Panc1 (cell line): ENCODE data around the gene H1-8. TPM values are rescaled to one million over a fixed set of nuclear protein-coding genes. Genes with fewer than 3 reads are reported as not detected.
A peak's percentile ranks its signal among the peaks of the same experiment; 100 is the strongest.

Experiments
- ATAC-seq: fragments of 200-7000 bp; cut with Tn5 transposase; 2 replicates; pipeline ENCODE4 v1.9.1; 2020; ENCODE audit warnings: mild to moderate bottlenecking, moderate library complexity
- BruUV-seq: library from RNA; stranded (reverse); fragments of 400-500 nt; replicated peaks from 2 replicates; lab custom pipeline; 2021; lab: Mats Ljungman, UMichigan
- CTCF ChIA-PET: fragments of 300-600 bp; sonication (Branson Sonifier 250); formaldehyde crosslinking; loops from one replicate; lab custom pipeline; 2022; ENCODE audit warnings: antibody characterized with exemption; lab: Charles Lee
- POLR2A ChIA-PET: fragments of 300-600 bp; sonication (Branson Sonifier 250); formaldehyde crosslinking; loops from one replicate; lab custom pipeline; 2022; ENCODE audit warnings: antibody characterized with exemption; lab: Charles Lee
- DNase-seq: peaks from one replicate; pipeline ENCODE4 v3.0.0-alpha.2; 2010; ENCODE audit warnings: low read depth, low spot score
- H3K27ac ChIP-seq: 2 replicates; pipeline ENCODE4 v1.5.1; 2011; ENCODE audit warnings: mild to moderate bottlenecking, low read length, inconsistent platforms
- H3K27me3 ChIP-seq: fragments of 200-500 bp; sonication (Bioruptor generic); 2 replicates; pipeline ENCODE4 v1.6.0; 2014; ENCODE audit warnings: low read length, inconsistent platforms; ENCODE audit not compliant: control insufficient read depth, insufficient read depth
- H3K36me3 ChIP-seq: fragments of 200-500 bp; sonication (Bioruptor generic); 2 replicates; pipeline ENCODE4 v1.5.1; 2014; ENCODE audit warnings: inconsistent platforms, mild to moderate bottlenecking, low read length, moderate library complexity; ENCODE audit not compliant: control insufficient read depth, insufficient read depth
- H3K4me1 ChIP-seq: 2 replicates; pipeline ENCODE4 v1.5.1; 2011; ENCODE audit warnings: inconsistent platforms, mild to moderate bottlenecking, low read length, moderate library complexity; ENCODE audit not compliant: control insufficient read depth, insufficient read depth
- H3K4me3 ChIP-seq, 2 experiments: 2 replicates each; pipeline ENCODE4 v1.5.1; 2011 to 2012; ENCODE audit warnings: low read depth in 2 of 2, low read length in 2 of 2, mild to moderate bottlenecking in 2 of 2, inconsistent platforms in 1 of 2, moderate library complexity in 1 of 2
- H3K9me3 ChIP-seq: fragments of 200-500 bp; sonication (Bioruptor generic); 2 replicates; pipeline ENCODE4 v1.5.1; 2014; ENCODE audit warnings: low read depth, mild to moderate bottlenecking, inconsistent platforms, low read length, moderate library complexity; ENCODE audit not compliant: control insufficient read depth, insufficient read depth
- CTCF ChIP-seq: fragments of 450-650 bp; IDR thresholded peaks from 2 replicates; pipeline ENCODE4 v1.5.1; 2017; ENCODE audit warnings: mild to moderate bottlenecking
- POLR2AphosphoS5 ChIP-seq: IDR thresholded peaks from 2 replicates; pipeline ENCODE4 v1.6.1; 2012; ENCODE audit warnings: mild to moderate bottlenecking, low read depth, low read length, moderate library complexity
- REST ChIP-seq, 2 experiments: IDR thresholded peaks; 2 replicates each; pipeline ENCODE4 v1.6.1; 2011 to 2012; ENCODE audit warnings: low read depth in 2 of 2, control low read depth in 1 of 2, low read length in 1 of 2, mild to moderate bottlenecking in 1 of 2, moderate library complexity in 1 of 2; ENCODE audit not compliant: insufficient read depth in 1 of 2
- SIN3A ChIP-seq: IDR thresholded peaks from 2 replicates; pipeline ENCODE4 v1.6.1; 2012; ENCODE audit warnings: low read depth, mild to moderate bottlenecking, low read length, moderate library complexity, borderline replicate concordance; ENCODE audit not compliant: insufficient read depth
- TCF7L2 ChIP-seq: IDR thresholded peaks from 2 replicates; pipeline ENCODE4 v1.6.1; 2011; ENCODE audit warnings: mild to moderate bottlenecking, low read depth, low read length, inconsistent platforms
- in situ Hi-C: cut with HindIII; loops from 2 replicates; pipeline ENCODE4 v1.10.0; 2016; ENCODE audit warnings: low sequenced_read_pairs, low pct_unique_long_range_greater_than_20kb
- intact Hi-C: fragments of 100-400 bp; cut with micrococcal nuclease; formaldehyde crosslinking; loops from one replicate; pipeline ENCODE4 v1.10.0; 2022; ENCODE audit not compliant: unreplicated experiment
- total RNA-seq: library from RNA; stranded (reverse); gene quantifications from one replicate; pipeline ENCODE4 v1.2.1, GENCODE V29; 2021; ENCODE audit not compliant: unreplicated experiment

The H1-8 gene
- total RNA-seq, 1 experiment from 2014 or later, result not detected

- peak; percentile 51 for ATAC-seq
- Histone ChIP-seq H3K27ac (peak overlapping the region; percentile 99), H3K4me3 (peak overlapping the region; percentile 8 to 36; a peak in 3 of 4 replicates), H3K4me1 (peaks cover 100% of the 10 kb centered on the region), H3K9me3 (no peaks in the 10 kb centered on the region), H3K36me3 (no peaks in the 10 kb centered on the region), H3K27me3 (no peaks in the 10 kb centered on the region)
- POLR2A ChIA-PET, result interaction anchor here (0.9 kb wide), 1 partner anchor 9 kb away, joined by 3 read pairs; no protein-coding TSS in a partner anchor
- no TSS peak for BruUV-seq
- no peak for DNase-seq
- in situ Hi-C loops, result no loop called here
- CTCF ChIA-PET, result interaction anchor here (0.6 to 0.7 kb wide), 3 partner anchors 158 to 338 kb away, joined by 3 to 4 read pairs (median 4); no protein-coding TSS in a partner anchor
- TF ChIP-seq CTCF (no peak), SIN3A (0 out of 2 replicates have a peak, but pooled peaks have one; percentile 18), REST (IDR thresholded peaks at IDR 0.05; ENCODE audit: insufficient read depth in 1 of 2, low read depth in 2 of 2, low read length in 1 of 2) (0 out of 4 replicates have a peak, but pooled peaks of 1 of the 2 experiments have one; percentile 6), POLR2AphosphoS5 (no peak; the same call in 1 of the 2 replicates), TCF7L2 (no peak)
- intact Hi-C loops, result no loop called here
These were observed 53.5 kb downstream of the H1-8 start for GRCh38 chr3:129596194-129597086.

GRCh38 chr3:129597087-129597999 lies 54.4 kb downstream of the H1-8 start:
- DNase-seq (no peak), ATAC-seq (peak; percentile 36)
- peak overlapping the region; percentile 8 to 36 for H3K4me3 ChIP-seq
- TF ChIP-seq SIN3A (no peak), CTCF (no peak), TCF7L2 (no peak), REST (IDR thresholded peaks at IDR 0.05; ENCODE audit: insufficient read depth in 1 of 2, low read depth in 2 of 2, low read length in 1 of 2) (no peak)
- in situ Hi-C loops (no loop called here), intact Hi-C loops (no loop called here)
- no peaks in the 10 kb centered on the region for H3K9me3 ChIP-seq
- no TSS peak for BruUV-seq
- no peaks in the 10 kb centered on the region for H3K36me3 ChIP-seq
- H3K27ac ChIP-seq, result peak overlapping the region; percentile 99
- ChIA-PET POLR2A (interaction anchor here (0.6 to 0.9 kb wide), 2 partner anchors 8 to 153 kb away, joined by 3 read pairs; no protein-coding TSS in a partner anchor), CTCF (interaction anchor here (0.6 kb wide), 1 partner anchor 337 kb away, joined by 3 read pairs; no protein-coding TSS in a partner anchor)
- no peaks in the 10 kb centered on the region for H3K27me3 ChIP-seq
- peaks cover 100% of the 10 kb centered on the region for H3K4me1 ChIP-seq
